Caco-2 (cell line): ENCODE measurements around the gene UPF2. TPM values are rescaled to one million over a fixed set of nuclear protein-coding genes. Genes with fewer than 3 reads are reported as not detected.

Experiments used
- BruUV-seq: library from RNA; stranded (reverse); fragments of 400-500 nt; replicated peaks from 2 replicates; lab custom pipeline; 2021; lab: Mats Ljungman, UMichigan
- CTCF ChIA-PET: fragments of 300-600 bp; sonication (Branson Sonifier 250); formaldehyde crosslinking; loops from one replicate; lab custom pipeline; 2022; ENCODE audit warnings: antibody characterized with exemption; lab: Charles Lee
- POLR2A ChIA-PET: fragments of 300-600 bp; sonication (Branson Sonifier 250); formaldehyde crosslinking; loops from one replicate; lab custom pipeline; 2022; ENCODE audit warnings: antibody characterized with exemption; lab: Charles Lee
- DNase-seq, 2 experiments: peaks; one replicate each; pipeline versions ENCODE4 v3.0.0 to v3.0.0-alpha.2; 2020 to 2022
- H3K27me3 ChIP-seq: replicated peaks from 2 replicates; pipeline ENCODE4 v1.6.0; 2011; ENCODE audit warnings: low read length; ENCODE audit not compliant: control insufficient read depth, insufficient read depth
- H3K36me3 ChIP-seq: 2 replicates; pipeline ENCODE4 v1.5.1; 2011; ENCODE audit warnings: low read length; ENCODE audit not compliant: control insufficient read depth, insufficient read depth
- H3K4me1 ChIP-seq: fragments of 250-450 bp; sonication (Bioruptor Pico); 2 replicates; pipeline ENCODE4 v1.5.1; 2020; ENCODE audit warnings: mild to moderate bottlenecking
- H3K4me3 ChIP-seq: 2 replicates; pipeline ENCODE4 v1.5.1; 2011; ENCODE audit warnings: low read depth, mild to moderate bottlenecking, control low read depth, low read length
- H3K9me3 ChIP-seq: fragments of 250-450 bp; sonication (Bioruptor Pico); 2 replicates; pipeline ENCODE4 v1.5.1; 2020; ENCODE audit warnings: mild to moderate bottlenecking, moderate library complexity
- H3K27ac Mint-ChIP-seq: one replicate; pipeline ENCODE4 v1.8.0; 2022; ENCODE audit warnings: mixed read lengths; ENCODE audit not compliant: unreplicated experiment
- H3K27me3 Mint-ChIP-seq: one replicate; pipeline ENCODE4 v1.8.0; 2022; ENCODE audit warnings: mixed read lengths; ENCODE audit not compliant: insufficient read depth, unreplicated experiment
- H3K36me3 Mint-ChIP-seq: one replicate; pipeline ENCODE4 v1.8.0; 2022; ENCODE audit warnings: mild to moderate bottlenecking, mixed read lengths; ENCODE audit not compliant: insufficient read depth, unreplicated experiment
- H3K4me1 Mint-ChIP-seq: one replicate; pipeline ENCODE4 v1.8.0; 2022; ENCODE audit warnings: low read depth, mixed read lengths; ENCODE audit not compliant: unreplicated experiment
- H3K4me3 Mint-ChIP-seq: one replicate; pipeline ENCODE4 v1.8.0; 2022; ENCODE audit warnings: mild to moderate bottlenecking, moderate library complexity, mixed read lengths; ENCODE audit not compliant: unreplicated experiment
- H3K9me3 Mint-ChIP-seq: one replicate; pipeline ENCODE4 v1.8.0; 2022; ENCODE audit warnings: mixed read lengths; ENCODE audit not compliant: unreplicated experiment
- CTCF ChIP-seq, 2 experiments: fragments of 200-600 bp in 1 of 2; IDR thresholded peaks; 1 replicate in 1 of 2; 2 replicates in 1 of 2; pipeline versions ENCODE4 v1.5.1 to v1.8.0; 2011 to 2022; ENCODE audit warnings: antibody characterized with exemption in 1 of 2, control low read depth in 1 of 2, inconsistent platforms in 1 of 2, low read depth in 1 of 2, low read length in 1 of 2, mild to moderate bottlenecking in 1 of 2, moderate library complexity in 1 of 2; ENCODE audit not compliant: insufficient read depth in 1 of 2, severe bottlenecking in 1 of 2, unreplicated experiment in 1 of 2
- intact Hi-C: fragments of 100-400 bp; cut with micrococcal nuclease; formaldehyde crosslinking; loops from one replicate; pipeline ENCODE4 v1.10.0; 2022; ENCODE audit not compliant: unreplicated experiment
- total RNA-seq: library from RNA; stranded (reverse); gene quantifications from 2 replicates; pipeline ENCODE4 v1.2.3, GENCODE V29; 2022

Gene UPF2
- total RNA-seq, 1 experiment from 2014 or later: 40.6 TPM

- Mint-ChIP-seq H3K27ac (peak overlapping the region; percentile 94), H3K36me3 (peaks cover 23% of the 10 kb centered on the region), H3K4me3 (peak overlapping the region; percentile 80), H3K9me3 (no peaks in the 10 kb centered on the region), H3K4me1 (peaks cover 18% of the 10 kb centered on the region), H3K27me3 (peaks cover 2% of the 10 kb centered on the region)
- Histone ChIP-seq H3K9me3 (no peaks in the 10 kb centered on the region), H3K4me3 (peak overlapping the region; percentile 94), H3K36me3 (no peaks in the 10 kb centered on the region), H3K27me3 (no peaks in the 10 kb centered on the region), H3K4me1 (peaks cover 14% of the 10 kb centered on the region)
- CTCF ChIA-PET: interaction anchor here (1.4 to 1.9 kb wide), 5 partner anchors 8 to 138 kb away, joined by 4 to 7 read pairs (median 5); partner anchors contain the start of gene DHTKD1
- BruUV-seq: no TSS peak
- no peak for TF ChIP-seq CTCF (IDR thresholded peaks at IDR 0.05; ENCODE audit: insufficient read depth in 1 of 2, low read depth in 1 of 2, low read length in 1 of 2, severe bottlenecking in 1 of 2, unreplicated experiment in 1 of 2)
- peak in 1 of 2 experiments; percentile 41 for DNase-seq
- intact Hi-C loops: loop anchor here (2.0 to 5.0 kb wide), 3 partner anchors 89 to 210 kb away; no protein-coding TSS in a partner anchor
- POLR2A ChIA-PET: interaction anchor here (0.6 to 1.9 kb wide), 9 partner anchors 9 to 355 kb away, joined by 3 to 25 read pairs (median 6); partner anchors contain the start of genes CDC123, DHTKD1 and NUDT5
Observed at GRCh38 chr10:12041766-12042408, 722 bp downstream of the UPF2 start.

- H3K4me3 Mint-ChIP-seq: no peak overlapping the region
- DNase-seq: no peak
- peaks cover 6% of the 10 kb centered on the region for H3K4me1 ChIP-seq
- no peak overlapping the region for H3K27ac Mint-ChIP-seq
- BruUV-seq: no TSS peak
- no peak overlapping the region for H3K4me3 ChIP-seq
- intact Hi-C loops: no loop called here
- no peak for TF ChIP-seq CTCF (IDR thresholded peaks at IDR 0.05; ENCODE audit: insufficient read depth in 1 of 2, low read depth in 1 of 2, low read length in 1 of 2, severe bottlenecking in 1 of 2, unreplicated experiment in 1 of 2)
- peaks cover 7% of the 10 kb centered on the region for H3K4me1 Mint-ChIP-seq
- H3K27me3 Mint-ChIP-seq: no peaks in the 10 kb centered on the region
- peaks cover 1% of the 10 kb centered on the region; the same call in 1 of the 2 replicates for H3K36me3 ChIP-seq
- no peaks in the 10 kb centered on the region for H3K9me3 Mint-ChIP-seq
- no peaks in the 10 kb centered on the region for H3K9me3 ChIP-seq
- ChIA-PET CTCF (no interaction called here), POLR2A (interaction anchor here (0.7 kb wide), 1 partner anchor 32 kb away, joined by 3 read pairs; no protein-coding TSS in a partner anchor)
- peaks cover 45% of the 10 kb centered on the region for H3K36me3 Mint-ChIP-seq
- H3K27me3 ChIP-seq: no peaks in the 10 kb centered on the region
Observed at GRCh38 chr10:12036073-12036655, 6.4 kb downstream of the UPF2 start.

- no peak for TF ChIP-seq CTCF (IDR thresholded peaks at IDR 0.05; ENCODE audit: insufficient read depth in 1 of 2, low read depth in 1 of 2, low read length in 1 of 2, severe bottlenecking in 1 of 2, unreplicated experiment in 1 of 2)
- ChIA-PET POLR2A (no interaction called here), CTCF (no interaction called here)
- H3K27me3 ChIP-seq: no peaks in the 10 kb centered on the region
- no peaks in the 10 kb centered on the region for H3K9me3 ChIP-seq
- no TSS peak for BruUV-seq
- no peak for DNase-seq
- Mint-ChIP-seq H3K27ac (no peak overlapping the region), H3K4me3 (no peak overlapping the region), H3K36me3 (peaks cover 71% of the 10 kb centered on the region), H3K27me3 (no peaks in the 10 kb centered on the region), H3K9me3 (no peaks in the 10 kb centered on the region), H3K4me1 (no peaks in the 10 kb centered on the region)
- H3K4me3 ChIP-seq: no peak overlapping the region
- H3K4me1 ChIP-seq: no peaks in the 10 kb centered on the region
- H3K36me3 ChIP-seq: peaks cover 3% of the 10 kb centered on the region; the same call in 1 of the 2 replicates
- intact Hi-C loops: no loop called here
Observed at GRCh38 chr10:12031404-12031803, 11.2 kb downstream of the UPF2 start.
